ENCODE measurements around the gene GRAMD1B. TPM values are rescaled to one million over a fixed set of nuclear protein-coding genes. Genes with fewer than 3 reads are reported as not detected.

GRAMD1B gene
- total RNA-seq, 1 experiment from 2014 or later: 12.7 TPM

DNA sequence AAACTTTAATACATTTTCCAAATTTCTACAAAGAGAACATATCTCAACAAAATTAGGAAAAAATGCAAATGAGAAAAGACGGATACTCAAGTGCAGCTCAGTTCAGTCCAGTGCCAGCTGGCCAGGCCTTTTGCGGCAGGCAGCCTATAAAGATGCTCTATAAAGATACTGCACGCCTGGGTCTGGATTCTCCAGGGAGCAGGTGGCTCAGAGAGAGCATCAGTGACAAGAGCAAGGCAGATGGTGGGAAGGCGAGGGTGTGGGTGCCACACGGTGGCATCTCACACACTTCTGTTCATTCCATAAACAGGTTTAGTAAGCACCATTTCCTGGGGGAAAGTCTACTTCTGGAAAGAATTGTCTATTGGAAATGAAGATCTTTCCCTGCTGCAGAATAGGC is 242.5 kb downstream of the GRAMD1B start:
- ATAC-seq (no peak), DNase-seq (ENCODE audit: low read depth, low spot score) (no peak)
- Histone ChIP-seq H3K9me3 (ENCODE audit: control insufficient read depth in 1 of 2, insufficient read depth in 1 of 2, low read depth in 1 of 2, low read length in 2 of 2) (no peaks in the 10 kb centered on the region), H3K27me3 (ENCODE audit: insufficient read depth, low read length) (peaks cover 49% of the 10 kb centered on the region), H3K9me2 (ENCODE audit: insufficient read depth) (no peaks in the 10 kb centered on the region), H3K4me2 (ENCODE audit: low read length) (no peak overlapping the region), H3K27ac (ENCODE audit: low read depth, low read length) (no peak overlapping the region), H2AFZ (ENCODE audit: low read depth, low read length, poor library complexity, severe bottlenecking) (no peak overlapping the region), H4K20me1 (ENCODE audit: insufficient read depth) (no peaks in the 10 kb centered on the region), H3K36me3 (ENCODE audit: control insufficient read depth in 1 of 2, insufficient read depth in 2 of 2, low read length in 2 of 2) (no peaks in the 10 kb centered on the region), H3K9ac (ENCODE audit: low read length) (no peak overlapping the region), H3K4me3 (replicated peaks in 1 of 2; ENCODE audit: low read depth in 1 of 2, low read length in 2 of 2) (no peak overlapping the region), H3K79me2 (ENCODE audit: insufficient read depth, low read length) (no peaks in the 10 kb centered on the region), H3K4me1 (ENCODE audit: control insufficient read depth in 1 of 2, insufficient read depth in 2 of 2, low read length in 2 of 2) (no peaks in the 10 kb centered on the region)
- CTCF ChIA-PET: no interaction called here
- RAD21 ChIA-PET (ENCODE audit: low non-redundant PET in 1 of 2, low total read pairs in 2 of 2, uncharacterized antibody in 2 of 2, unreplicated experiment in 2 of 2): no interaction called here
- POLR2A ChIA-PET: no interaction called here
- intact Hi-C loops (cut with micrococcal nuclease): no loop called here
- no TSS peak for BruUV-seq (replicated peaks)
- TF ChIP-seq ZFX (IDR thresholded peaks at IDR 0.05) (no peak), FOSL1 (IDR thresholded peaks at IDR 0.05; ENCODE audit: low read depth) (no peak), YY1 (IDR thresholded peaks at IDR 0.05; ENCODE audit: extremely low read depth, insufficient replicate concordance, low read depth, low read length) (no peak), SIN3A (IDR thresholded peaks at IDR 0.05; ENCODE audit: low read depth) (no peak), SRF (IDR thresholded peaks at IDR 0.05; ENCODE audit: low read depth) (no peak), EZH2phosphoT487 (IDR thresholded peaks at IDR 0.05; ENCODE audit: borderline replicate concordance) (no peak), SP1 (IDR thresholded peaks at IDR 0.05; ENCODE audit: low read depth) (no peak), CEBPB (IDR thresholded peaks at IDR 0.05; ENCODE audit: low read depth) (no peak)
- TF ChIP-seq, protein P1, sequence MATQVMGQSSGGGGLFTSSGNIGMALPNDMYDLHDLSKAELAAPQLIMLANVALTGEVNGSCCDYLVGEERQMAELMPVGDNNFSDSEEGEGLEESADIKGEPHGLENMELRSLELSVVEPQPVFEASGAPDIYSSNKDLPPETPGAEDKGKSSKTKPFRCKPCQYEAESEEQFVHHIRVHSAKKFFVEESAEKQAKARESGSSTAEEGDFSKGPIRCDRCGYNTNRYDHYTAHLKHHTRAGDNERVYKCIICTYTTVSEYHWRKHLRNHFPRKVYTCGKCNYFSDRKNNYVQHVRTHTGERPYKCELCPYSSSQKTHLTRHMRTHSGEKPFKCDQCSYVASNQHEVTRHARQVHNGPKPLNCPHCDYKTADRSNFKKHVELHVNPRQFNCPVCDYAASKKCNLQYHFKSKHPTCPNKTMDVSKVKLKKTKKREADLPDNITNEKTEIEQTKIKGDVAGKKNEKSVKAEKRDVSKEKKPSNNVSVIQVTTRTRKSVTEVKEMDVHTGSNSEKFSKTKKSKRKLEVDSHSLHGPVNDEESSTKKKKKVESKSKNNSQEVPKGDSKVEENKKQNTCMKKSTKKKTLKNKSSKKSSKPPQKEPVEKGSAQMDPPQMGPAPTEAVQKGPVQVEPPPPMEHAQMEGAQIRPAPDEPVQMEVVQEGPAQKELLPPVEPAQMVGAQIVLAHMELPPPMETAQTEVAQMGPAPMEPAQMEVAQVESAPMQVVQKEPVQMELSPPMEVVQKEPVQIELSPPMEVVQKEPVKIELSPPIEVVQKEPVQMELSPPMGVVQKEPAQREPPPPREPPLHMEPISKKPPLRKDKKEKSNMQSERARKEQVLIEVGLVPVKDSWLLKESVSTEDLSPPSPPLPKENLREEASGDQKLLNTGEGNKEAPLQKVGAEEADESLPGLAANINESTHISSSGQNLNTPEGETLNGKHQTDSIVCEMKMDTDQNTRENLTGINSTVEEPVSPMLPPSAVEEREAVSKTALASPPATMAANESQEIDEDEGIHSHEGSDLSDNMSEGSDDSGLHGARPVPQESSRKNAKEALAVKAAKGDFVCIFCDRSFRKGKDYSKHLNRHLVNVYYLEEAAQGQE (IDR thresholded peaks at IDR 0.05; ENCODE audit: low read depth): no peak
